Activated T-cell treated with anti-CD3 and anti-CD28 coated beads, Interleukin-2, amount 50 U/mL, for 4 hours (primary cell): Measurements from ENCODE around the gene DIABLO. TPM values are rescaled to one million over a fixed set of nuclear protein-coding genes. Genes with fewer than 3 reads are reported as not detected.
A peak's percentile ranks its signal among the peaks of the same experiment; 100 is the strongest.
"Not testable (repeated sequence)": the region's sequence is repeated elsewhere in the genome, so short reads cannot be mapped to it uniquely, and the experiment has no call there.

Experiments used
- ATAC-seq, 2 donors: fragments of 200-7000 bp; cut with Tn5 transposase; one replicate each; pipeline ENCODE4 v1.10.0; 2021
- DNase-seq: peaks from one replicate; pipeline ENCODE4 v3.0.0-alpha.2; 2020
- H3K27me3 Mint-ChIP-seq: one replicate; pipeline ENCODE4 v1.8.0; 2021; ENCODE audit warnings: low read depth, mixed read lengths
- H3K36me3 Mint-ChIP-seq: one replicate; pipeline ENCODE4 v1.8.0; 2022; ENCODE audit warnings: mixed read lengths; ENCODE audit not compliant: insufficient read depth
- H3K4me1 Mint-ChIP-seq: one replicate; pipeline ENCODE4 v1.8.0; 2021; ENCODE audit warnings: low read depth, mixed read lengths
- H3K4me3 Mint-ChIP-seq: one replicate; pipeline ENCODE4 v1.8.0; 2021; ENCODE audit warnings: mild to moderate bottlenecking, moderate library complexity, mixed read lengths
- H3K9me3 Mint-ChIP-seq: one replicate; pipeline ENCODE4 v1.8.0; 2021; ENCODE audit warnings: mixed read lengths
- total RNA-seq, 3 donors: library from RNA; stranded (reverse); gene quantifications; one replicate each; pipeline ENCODE4 v1.2.1, GENCODE V29; 2021

The DIABLO gene
- total RNA-seq, 3 donors from 2014 or later, result 66.4 to 75.3 (median 72.5) TPM

- Mint-ChIP-seq H3K4me3 (peak overlapping the region; percentile 61), H3K27me3 (peaks cover 17% of the 10 kb centered on the region), H3K36me3 (peaks cover 12% of the 10 kb centered on the region), H3K9me3 (no peaks in the 10 kb centered on the region), H3K4me1 (peaks cover 9% of the 10 kb centered on the region)
- peak; percentile 21 to 24 for ATAC-seq
- DNase-seq, result no peak
Measured at GRCh38 chr12:122204167-122205052, 21.4 kb downstream of the DIABLO start.

- peaks cover 17% of the 10 kb centered on the region for H3K27me3 Mint-ChIP-seq
- ATAC-seq, result peak; percentile 74 to 75
- peaks cover 9% of the 10 kb centered on the region for H3K4me1 Mint-ChIP-seq
- peak within 1 kb of the TSS; percentile 71 for H3K4me3 Mint-ChIP-seq
- peak; percentile 74 for DNase-seq
- no peaks in the 10 kb centered on the region for H3K9me3 Mint-ChIP-seq
- peaks cover 10% of the 10 kb centered on the region for H3K36me3 Mint-ChIP-seq
Measured at GRCh38 chr12:122203301-122204166, 22.3 kb downstream of the DIABLO start, which contains the start of gene B3GNT4. B3GNT4 (plus strand) TSS chr12:122203709; CDS start chr12:122204619, 910 bp downstream.

DNA sequence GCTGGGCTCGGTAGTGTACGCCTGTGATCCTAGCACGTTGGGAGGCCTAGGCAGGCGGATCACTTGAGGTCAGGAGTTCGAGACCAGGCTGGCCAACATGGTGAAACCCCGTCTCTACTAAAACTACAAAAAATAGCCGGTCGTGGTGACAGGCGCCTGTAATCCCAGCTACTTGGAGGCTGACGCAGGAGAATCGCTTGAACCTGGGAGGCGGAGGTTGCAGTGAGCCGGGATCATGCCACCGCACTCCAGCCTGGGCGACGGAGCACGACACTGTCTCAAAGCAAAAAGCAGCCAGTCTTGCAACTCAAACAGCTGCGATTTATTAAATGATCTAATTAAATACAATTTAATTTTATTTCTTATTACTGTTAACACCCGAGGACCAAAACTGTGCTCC, 23.0 kb downstream of the DIABLO start:
- not testable (repeated sequence) for ATAC-seq, DNase-seq, H3K36me3 Mint-ChIP-seq, H3K9me3 Mint-ChIP-seq, H3K4me1 Mint-ChIP-seq
- H3K4me3 Mint-ChIP-seq, result peak overlapping the region; percentile 71
- H3K27me3 Mint-ChIP-seq, result peaks cover 22% of the 10 kb centered on the region

GRCh38 chr12:122202017-122202416, 23.8 kb downstream of the DIABLO start:
- H3K4me1 Mint-ChIP-seq, result peaks cover 12% of the 10 kb centered on the region
- ATAC-seq (no peak), DNase-seq (no peak)
- H3K36me3 Mint-ChIP-seq, result no peaks in the 10 kb centered on the region
- no peaks in the 10 kb centered on the region for H3K9me3 Mint-ChIP-seq
- H3K4me3 Mint-ChIP-seq, result no peak overlapping the region
- H3K27me3 Mint-ChIP-seq, result peaks cover 27% of the 10 kb centered on the region

- peaks cover 31% of the 10 kb centered on the region for H3K27me3 Mint-ChIP-seq
Measured at GRCh38 chr12:122201381-122201780, 24.5 kb downstream of the DIABLO start.

GRCh38 chr12:122200541-122201175, 25.2 kb downstream of the DIABLO start:
- ATAC-seq, result no peak
- Mint-ChIP-seq H3K4me1 (peaks cover 12% of the 10 kb centered on the region), H3K27me3 (peaks cover 31% of the 10 kb centered on the region), H3K9me3 (peaks cover 2% of the 10 kb centered on the region), H3K36me3 (peaks cover 1% of the 10 kb centered on the region), H3K4me3 (no peak overlapping the region)
- no peak for DNase-seq

More at GRCh38 chr12:122201381-122201780, 24.5 kb downstream of the DIABLO start:
- no peak overlapping the region for H3K4me3 Mint-ChIP-seq
- peaks cover 12% of the 10 kb centered on the region for H3K4me1 Mint-ChIP-seq
- H3K36me3 Mint-ChIP-seq, result no peaks in the 10 kb centered on the region
- no peak for ATAC-seq
- DNase-seq, result no peak
- H3K9me3 Mint-ChIP-seq, result no peaks in the 10 kb centered on the region

DNA sequence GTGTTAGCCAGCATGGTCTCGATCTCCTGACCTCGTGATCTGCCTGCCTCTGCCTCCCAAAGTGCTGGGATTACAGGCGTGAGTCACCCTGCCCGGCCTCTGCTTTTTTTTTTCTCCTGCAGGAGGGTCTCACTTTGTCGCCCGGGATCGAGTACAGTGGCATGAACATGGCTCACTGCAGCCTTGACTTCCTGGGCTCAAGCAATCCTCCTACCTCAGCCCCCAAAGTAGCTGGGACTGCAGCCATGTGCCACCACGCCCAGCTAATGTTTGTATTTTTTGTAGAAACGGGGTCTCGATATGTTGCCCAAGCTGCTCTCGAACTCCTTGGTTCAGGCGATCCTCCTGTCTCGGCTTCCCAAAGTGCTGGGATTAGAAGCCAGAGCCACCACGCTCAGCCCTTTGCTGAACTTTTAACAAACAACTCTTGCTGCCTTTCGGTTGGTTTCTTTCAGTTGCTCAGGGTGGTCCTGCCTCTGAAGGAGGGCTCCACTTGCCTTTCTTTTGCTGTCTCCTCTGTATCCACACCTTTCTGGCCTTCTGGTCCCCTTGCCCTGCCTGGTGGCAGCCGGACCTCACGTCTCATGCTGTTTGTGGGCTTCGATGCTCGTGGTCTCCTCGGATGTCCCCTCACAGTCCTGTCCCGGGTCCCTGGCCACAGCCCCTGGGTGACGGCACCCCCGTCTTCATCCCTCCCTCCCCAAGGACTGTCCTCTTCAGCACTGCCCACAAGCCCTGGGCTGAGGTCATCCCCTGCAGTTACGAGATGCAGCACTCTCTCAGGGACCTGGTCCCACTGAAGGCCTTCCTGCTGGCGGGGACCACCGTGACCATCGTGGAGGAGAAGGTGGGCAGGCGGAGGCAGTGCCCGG, 26.1 kb downstream of the DIABLO start:
- Mint-ChIP-seq H3K27me3 (peaks cover 29% of the 10 kb centered on the region), H3K9me3 (peaks cover 9% of the 10 kb centered on the region), H3K4me3 (no peak overlapping the region), H3K4me1 (peaks cover 9% of the 10 kb centered on the region), H3K36me3 (peaks cover 3% of the 10 kb centered on the region)
- ATAC-seq (no peak), DNase-seq (no peak)

- Mint-ChIP-seq H3K9me3 (peaks cover 10% of the 10 kb centered on the region), H3K4me3 (no peak overlapping the region), H3K4me1 (peaks cover 3% of the 10 kb centered on the region), H3K27me3 (peaks cover 29% of the 10 kb centered on the region), H3K36me3 (peaks cover 3% of the 10 kb centered on the region)
- DNase-seq (no peak), ATAC-seq (no peak)
Measured at GRCh38 chr12:122197612-122197966, 28.3 kb downstream of the DIABLO start.

DNA sequence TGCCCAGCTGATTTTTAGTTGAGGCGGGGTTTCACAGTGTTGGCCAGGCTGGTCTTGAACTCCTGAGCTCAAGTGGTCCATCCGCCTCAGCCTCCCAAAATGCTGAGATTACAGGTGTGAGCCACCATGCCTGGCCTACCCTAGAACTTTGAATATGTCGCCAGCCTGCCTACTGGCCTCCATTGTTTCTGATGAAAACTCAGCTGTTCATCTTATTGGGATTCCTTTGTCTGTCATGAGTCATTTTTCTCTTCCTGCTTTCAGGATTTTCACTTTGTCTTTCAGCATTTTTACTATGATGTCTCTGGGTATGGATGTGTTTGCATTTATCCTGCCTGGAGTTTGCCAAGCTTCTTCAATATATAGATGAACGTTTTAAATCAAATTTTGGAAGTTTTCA, 30.4 kb downstream of the DIABLO start:
- ATAC-seq (no peak), DNase-seq (no peak)
- H3K36me3 Mint-ChIP-seq, result peaks cover 3% of the 10 kb centered on the region
- H3K9me3 Mint-ChIP-seq, result peaks cover 10% of the 10 kb centered on the region
- no peak overlapping the region for H3K4me3 Mint-ChIP-seq
- H3K27me3 Mint-ChIP-seq, result peaks cover 26% of the 10 kb centered on the region
- H3K4me1 Mint-ChIP-seq, result peaks cover 3% of the 10 kb centered on the region

- DNase-seq, result no peak
- no peak for ATAC-seq
- Mint-ChIP-seq H3K27me3 (peaks cover 20% of the 10 kb centered on the region), H3K9me3 (peaks cover 10% of the 10 kb centered on the region), H3K4me3 (no peak overlapping the region), H3K4me1 (peaks cover 3% of the 10 kb centered on the region), H3K36me3 (peaks cover 3% of the 10 kb centered on the region)
Measured at GRCh38 chr12:122194804-122195203, 31.0 kb downstream of the DIABLO start.

GRCh38 chr12:122192441-122192840, 33.4 kb downstream of the DIABLO start:
- Mint-ChIP-seq H3K27me3 (peaks cover 9% of the 10 kb centered on the region), H3K4me3 (no peak overlapping the region), H3K4me1 (peaks cover 1% of the 10 kb centered on the region), H3K9me3 (peaks cover 10% of the 10 kb centered on the region), H3K36me3 (peaks cover 3% of the 10 kb centered on the region)
- no peak for ATAC-seq
- no peak for DNase-seq

GRCh38 chr12:122190842-122191668, 34.8 kb downstream of the DIABLO start:
- Mint-ChIP-seq H3K27me3 (peaks cover 3% of the 10 kb centered on the region), H3K9me3 (peaks cover 10% of the 10 kb centered on the region), H3K36me3 (peaks cover 3% of the 10 kb centered on the region), H3K4me3 (no peak overlapping the region), H3K4me1 (no peaks in the 10 kb centered on the region)
- peak; percentile 58 for DNase-seq
- ATAC-seq, result peak; percentile 80 to 89
